GM19438 (cell line): ENCODE results near the gene LRRC49.

ENCODE experiments used
- ATAC-seq: cut with Tn5 transposase; IDR thresholded peaks from one replicate; pipeline ENCODE4 v1.9.1; 2021; ENCODE audit warnings: low read depth; ENCODE audit not compliant: unreplicated experiment

The LRRC49 gene

DNA sequence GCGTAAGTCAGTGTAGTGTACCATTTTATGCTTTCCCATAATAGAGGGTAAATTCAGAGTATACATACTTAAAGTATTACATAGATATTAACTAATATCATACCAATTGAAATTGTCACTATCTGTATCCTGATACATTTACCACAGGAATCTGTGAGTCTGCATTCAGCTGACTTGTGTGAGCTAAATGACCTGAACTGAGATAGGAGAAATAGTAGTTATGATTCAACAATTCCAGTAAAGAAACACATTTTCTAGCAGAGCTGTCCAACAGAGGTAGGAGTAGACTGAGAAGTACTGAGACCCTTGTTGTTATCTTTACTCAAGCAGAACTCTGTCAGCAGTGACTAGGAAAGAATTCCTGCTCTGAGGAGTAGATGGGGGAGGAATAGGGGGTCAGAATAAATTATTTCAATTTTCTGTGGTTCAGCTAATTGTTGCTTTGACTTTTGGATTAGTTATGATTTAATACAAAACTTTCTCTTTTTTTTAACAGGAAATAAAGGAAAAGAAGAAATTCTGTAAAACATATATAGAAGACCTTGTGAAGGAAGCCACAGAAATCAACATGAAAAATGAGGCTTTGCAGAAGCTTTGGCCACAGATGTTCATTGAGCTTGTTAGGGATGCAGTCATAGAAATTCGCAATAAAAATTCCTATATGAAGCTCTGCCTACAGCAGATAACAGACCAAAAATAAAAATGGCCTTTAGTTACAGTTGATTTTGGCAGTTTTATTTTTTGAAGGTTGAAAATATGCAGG is 156.5 kb downstream of the LRRC49 start:
- no peak for ATAC-seq

DNA sequence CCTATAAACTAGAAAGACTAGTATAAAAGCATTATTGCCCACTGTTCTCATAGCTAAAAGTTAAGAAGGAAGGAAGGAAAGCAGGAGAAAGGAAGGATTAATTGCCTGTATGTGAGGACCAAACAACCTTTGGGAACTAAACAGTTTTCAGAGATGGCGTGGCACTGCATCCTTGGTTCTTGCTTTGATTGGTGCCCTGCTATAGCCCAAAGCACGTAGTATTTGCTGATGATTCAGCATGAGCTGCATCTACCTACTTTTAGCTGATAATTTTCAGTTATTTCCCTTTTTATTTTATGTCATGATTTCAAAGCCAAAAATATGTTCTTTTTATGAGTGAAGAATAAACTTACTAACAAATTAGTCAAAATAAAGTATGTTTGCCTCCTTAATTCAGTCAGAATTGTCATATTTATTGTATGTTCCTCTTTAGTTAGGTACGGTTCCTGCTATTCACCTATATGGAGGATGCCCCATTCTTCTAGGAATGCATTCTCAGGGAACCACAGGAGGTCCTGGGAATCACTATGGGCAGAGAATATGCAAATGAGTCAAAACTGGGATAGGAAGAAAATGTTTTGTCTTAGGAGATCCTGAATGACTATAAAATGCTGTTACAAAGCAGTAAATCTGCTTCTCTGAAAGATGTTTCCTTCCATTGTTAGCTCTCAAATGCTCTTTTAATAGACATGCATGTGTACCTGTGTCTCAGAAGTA is 157.2 kb downstream of the LRRC49 start:
- ATAC-seq: no peak

DNA sequence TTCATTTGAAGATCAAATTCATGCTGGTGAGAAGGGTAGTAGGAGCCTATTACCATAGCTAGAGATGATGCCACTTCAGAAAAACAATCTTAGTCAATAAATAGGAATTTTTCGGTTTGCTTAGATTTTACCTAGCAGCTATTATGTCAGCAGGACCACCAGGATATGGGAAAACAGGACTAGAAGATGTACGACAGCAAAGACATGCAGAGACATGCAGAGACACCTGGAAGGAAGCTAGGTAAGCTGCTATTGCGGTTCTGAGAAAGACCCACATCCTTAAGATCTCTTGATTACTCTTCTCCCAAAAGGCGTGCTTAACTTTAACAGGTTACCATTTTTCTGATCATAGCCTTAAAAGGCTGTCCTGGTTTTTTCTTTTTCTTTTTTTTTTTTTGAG is 157.8 kb downstream of the LRRC49 start:
- ATAC-seq: no peak

DNA sequence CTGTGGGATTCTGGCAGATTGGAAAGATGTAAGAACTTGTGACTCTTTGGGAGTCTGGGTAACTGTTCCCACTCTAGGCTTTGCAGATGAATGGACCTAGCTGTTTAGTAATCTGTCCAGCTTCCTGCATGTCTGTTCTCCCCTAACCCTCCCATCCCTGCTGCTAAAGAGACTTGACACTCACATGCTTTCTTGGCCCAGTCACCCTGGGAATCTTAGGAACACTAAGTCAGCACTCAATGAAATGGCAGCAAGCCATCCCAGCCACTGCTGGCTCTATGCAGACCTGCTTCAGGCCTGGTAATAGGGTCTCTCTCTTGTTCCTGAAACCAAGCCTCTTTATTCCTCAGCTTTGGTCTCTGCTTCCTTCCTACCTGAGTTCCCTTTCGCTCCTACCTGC is 158.9 kb downstream of the LRRC49 start:
- ATAC-seq: no peak

DNA sequence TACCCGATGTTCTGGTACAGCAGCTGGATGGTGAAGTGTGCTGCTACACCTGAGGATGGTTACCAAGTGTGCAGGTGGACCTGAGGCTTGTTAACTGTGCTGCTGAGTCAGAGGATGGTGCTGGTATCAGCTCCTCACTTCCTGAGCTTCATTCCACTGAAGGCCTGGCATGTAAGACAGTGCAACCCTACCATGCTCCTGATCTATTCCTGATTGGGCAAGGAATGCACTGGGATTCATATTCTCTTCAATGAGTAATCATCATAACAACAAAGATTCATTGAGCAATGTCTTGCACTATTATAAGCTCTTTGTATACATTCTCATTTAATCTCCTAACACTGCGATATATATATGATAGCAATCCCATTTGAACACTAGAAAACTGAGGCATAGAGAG is 159.7 kb downstream of the LRRC49 start:
- ATAC-seq: no peak

DNA sequence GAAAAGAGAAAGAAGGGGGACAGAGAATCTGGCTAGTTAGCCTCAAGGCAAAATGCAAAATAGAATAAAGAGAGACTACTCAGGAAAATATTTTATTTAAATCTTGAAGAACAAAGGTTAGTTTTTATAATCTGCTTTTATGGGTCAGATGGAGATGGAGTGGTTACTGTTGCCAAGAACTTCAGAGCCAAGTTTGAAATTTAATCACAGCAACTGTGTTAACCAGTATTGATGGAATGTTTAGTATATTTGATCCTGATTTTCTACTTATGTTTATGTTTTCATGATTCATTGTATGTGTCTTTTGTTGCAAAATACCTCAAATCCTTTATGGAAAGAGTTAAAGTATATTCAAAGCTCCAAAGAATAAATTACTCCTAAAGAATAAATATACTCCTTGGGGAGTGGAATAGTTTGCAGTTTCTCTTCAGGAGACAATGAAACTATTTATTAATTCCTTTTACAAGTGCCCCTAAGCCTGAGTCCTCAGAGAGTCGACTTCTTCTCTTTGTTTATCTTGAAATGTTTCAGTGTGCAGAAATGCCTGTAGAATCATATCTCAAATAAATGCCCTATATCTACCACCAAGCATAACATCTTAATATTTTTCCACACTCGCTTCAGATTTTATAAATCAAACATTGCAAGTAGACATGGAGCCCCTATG is 161.8 kb downstream of the LRRC49 start:
- no peak for ATAC-seq

DNA sequence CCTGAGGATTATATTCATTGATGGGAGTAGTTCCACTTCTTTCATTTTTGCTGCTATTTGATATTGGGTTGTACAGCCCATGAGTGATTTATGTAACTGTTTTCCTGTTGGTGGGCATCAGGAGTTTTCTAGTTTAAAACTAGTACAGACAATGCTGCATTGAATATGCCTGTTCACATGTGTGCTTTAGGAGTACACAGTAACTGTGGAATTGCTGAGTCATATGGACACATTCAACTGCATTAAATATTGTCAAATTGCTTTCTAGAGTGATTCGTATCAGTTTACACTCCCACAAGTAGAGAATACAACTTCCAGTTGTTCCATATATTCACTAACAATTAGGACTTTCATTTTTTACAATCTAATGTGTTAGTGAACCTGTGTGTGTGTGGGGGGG is 162.8 kb downstream of the LRRC49 start:
- no peak for ATAC-seq

DNA sequence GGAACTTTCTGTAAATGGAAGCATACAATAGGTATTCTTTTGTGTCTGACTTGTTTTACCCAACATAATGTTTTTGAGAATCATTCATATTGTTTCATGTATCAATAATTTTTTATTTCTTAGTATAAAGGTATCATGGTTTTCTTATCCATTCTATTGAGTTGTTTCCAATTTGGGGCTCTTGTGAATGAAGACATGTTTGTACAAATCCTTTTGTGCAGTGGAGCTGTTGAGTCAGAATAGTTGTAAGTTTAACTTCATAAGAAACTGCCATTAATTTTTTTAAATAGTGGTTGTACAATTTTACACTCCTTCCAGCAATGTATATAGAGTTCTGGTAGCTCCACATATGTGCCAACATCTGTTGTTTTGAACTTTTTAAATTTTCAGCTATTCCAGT is 163.5 kb downstream of the LRRC49 start:
- ATAC-seq: no peak

DNA sequence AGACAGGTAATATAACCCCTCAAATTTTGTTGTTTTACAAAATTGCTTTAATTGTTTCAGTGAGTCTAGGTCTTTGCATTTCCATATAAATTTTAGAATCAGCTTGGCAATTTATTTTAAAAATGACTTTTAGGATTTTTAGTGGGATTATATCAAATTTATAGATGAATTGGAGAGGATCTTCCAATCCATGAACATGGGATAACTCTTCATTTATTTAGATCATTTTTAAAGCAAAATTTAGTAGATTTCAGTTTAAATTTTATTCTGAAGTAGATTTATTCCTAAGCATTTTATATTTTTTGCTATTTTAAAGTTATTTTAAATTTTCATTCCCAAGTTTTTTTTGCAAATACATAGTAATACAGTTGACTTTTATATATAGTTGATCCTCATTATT is 164.5 kb downstream of the LRRC49 start:
- no peak for ATAC-seq

DNA sequence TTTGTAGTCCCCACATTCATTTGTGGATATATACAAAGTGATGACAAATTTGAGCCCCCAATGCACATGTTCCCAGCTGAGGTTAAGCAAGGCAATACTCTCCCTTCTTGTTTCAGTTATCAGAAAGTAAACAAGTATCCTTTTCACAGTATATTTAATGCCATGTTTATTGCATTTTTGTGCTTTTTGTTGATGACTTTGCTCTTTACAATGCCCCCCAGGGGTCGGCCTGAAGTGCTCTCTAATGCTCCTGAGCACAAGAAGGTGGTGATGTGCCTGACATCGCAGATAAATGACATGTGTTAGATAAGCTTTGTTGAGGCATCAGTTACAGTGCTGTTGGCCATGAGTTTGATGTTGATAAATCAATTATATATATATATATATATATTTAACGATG is 165.0 kb downstream of the LRRC49 start:
- no peak for ATAC-seq

DNA sequence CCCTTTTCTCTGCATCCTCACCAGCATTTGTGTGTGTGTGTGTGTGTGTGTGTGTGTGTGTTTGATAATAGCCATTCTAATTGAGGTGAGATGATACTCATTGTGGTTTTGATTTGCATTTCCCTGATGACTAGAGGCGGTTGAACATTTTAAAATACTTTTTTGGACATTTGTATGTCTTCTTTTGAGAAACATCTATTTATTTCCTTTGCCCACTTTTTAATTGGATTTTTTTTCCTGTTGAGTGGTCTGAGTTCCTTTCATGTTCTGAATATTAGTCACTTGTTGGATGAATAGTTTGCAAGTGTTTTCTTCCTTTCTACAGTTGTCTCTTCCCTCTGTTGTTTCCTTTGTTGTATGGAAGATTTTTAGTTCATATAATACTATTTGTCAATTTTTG is 168.4 kb downstream of the LRRC49 start:
- no peak for ATAC-seq

DNA sequence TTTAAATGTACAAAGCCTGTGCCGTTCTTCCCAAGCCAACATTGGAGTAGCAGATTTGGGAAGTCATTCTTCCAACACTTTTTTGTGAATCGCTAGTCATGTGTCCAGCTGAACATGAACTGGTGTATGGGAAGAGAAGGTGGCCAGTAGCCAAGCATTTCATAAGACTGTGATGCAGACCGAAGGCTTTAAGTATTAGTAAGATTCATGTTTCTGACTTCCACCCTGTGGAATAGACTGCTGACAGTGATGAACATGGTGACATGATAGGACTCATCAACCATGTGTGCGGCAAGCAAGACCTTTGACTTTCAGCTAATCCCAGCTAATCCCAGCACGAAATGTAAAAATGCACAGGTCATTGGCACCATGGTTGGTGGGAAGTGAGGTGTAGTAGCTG is 174.4 kb downstream of the LRRC49 start:
- ATAC-seq: no peak

DNA sequence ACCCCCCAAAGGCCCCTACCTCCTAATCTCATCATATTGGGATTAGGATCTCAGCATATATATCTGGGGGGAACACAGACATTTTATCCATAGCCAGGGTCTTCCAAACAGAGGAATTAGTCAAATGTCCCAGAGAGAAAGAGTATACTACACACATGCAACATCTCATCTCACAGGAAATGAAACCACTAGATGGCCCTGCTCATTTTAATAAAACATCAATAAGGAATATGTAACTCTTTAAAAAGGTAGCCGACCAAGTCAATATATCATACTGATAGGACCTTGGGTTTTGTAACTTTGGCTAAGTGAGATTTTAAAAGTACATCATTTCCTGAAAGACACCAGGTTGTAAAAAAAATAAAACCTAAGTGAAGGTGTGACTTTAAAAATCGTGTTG is 177.1 kb downstream of the LRRC49 start:
- ATAC-seq: no peak

DNA sequence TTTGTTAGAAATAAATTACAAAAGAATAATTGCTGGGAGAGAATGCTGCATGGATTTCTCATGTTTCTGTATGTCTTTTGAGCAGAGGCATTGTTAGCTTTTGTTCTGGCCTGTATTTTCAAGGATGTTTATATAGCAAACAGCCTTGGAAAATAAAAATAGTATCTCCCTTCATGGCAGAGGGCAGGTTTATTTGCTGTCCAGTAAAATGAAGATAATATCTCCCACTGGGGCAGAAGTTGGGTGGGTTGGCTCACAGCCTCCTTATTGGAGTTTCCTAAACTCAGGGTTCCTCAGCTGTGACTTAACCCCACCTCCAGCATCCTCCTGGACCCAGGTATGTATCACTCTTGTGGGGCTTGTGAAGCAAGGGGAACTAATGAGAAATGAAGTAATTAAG is 178.9 kb downstream of the LRRC49 start:
- no peak for ATAC-seq

DNA sequence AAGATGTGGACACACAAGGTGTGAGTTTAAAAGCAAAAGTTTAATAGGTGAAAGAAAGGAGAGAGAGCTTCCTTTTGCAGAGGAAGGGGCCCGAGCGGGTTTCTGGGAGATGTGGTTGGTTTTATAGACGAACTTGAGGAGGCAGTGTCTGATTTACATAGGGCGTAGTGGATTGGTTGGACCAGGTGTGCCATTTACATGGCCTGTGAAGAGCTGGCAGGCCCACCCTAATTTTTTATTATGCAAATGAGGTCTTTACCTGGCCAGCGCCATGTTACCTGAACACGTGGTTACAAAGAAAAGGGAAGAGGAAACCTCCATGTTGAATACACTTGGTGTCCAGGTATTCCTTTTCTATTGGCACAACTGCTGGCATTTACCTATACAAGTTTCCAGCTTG is 179.8 kb downstream of the LRRC49 start:
- no peak for ATAC-seq

DNA sequence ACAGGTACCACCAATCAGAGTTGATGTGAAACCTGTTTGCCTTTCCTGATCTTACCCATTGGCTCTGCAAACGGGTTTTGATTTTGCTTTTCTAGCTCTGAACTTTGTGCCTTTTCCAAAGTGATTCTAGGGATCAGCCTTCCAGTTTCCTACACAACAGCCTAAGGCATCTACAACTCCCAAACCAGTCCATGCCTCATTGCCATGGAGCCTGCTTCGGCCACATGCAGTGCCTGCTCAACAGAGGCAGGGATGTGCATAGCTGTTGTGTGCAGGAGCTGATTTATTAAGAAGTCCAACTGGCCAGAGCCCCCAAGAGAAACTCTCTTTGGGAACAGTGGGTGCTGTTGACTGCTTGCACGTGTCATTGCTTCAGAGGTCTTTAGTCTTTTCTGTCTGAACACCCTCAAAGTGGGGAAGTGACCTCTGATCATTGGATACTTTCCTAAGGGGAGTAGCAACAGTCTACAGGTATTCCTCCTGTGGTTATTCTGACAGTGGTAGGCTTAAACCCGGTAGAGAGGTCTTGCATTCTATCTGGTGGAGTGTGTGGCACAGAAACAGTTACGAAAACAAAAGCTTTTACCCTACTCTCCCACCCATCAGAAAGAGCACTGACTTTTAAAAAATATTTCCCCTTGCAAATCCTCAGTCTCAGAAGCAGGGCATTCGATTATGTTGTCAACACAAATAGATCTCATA is 186.0 kb downstream of the LRRC49 start:
- ATAC-seq: no peak

DNA sequence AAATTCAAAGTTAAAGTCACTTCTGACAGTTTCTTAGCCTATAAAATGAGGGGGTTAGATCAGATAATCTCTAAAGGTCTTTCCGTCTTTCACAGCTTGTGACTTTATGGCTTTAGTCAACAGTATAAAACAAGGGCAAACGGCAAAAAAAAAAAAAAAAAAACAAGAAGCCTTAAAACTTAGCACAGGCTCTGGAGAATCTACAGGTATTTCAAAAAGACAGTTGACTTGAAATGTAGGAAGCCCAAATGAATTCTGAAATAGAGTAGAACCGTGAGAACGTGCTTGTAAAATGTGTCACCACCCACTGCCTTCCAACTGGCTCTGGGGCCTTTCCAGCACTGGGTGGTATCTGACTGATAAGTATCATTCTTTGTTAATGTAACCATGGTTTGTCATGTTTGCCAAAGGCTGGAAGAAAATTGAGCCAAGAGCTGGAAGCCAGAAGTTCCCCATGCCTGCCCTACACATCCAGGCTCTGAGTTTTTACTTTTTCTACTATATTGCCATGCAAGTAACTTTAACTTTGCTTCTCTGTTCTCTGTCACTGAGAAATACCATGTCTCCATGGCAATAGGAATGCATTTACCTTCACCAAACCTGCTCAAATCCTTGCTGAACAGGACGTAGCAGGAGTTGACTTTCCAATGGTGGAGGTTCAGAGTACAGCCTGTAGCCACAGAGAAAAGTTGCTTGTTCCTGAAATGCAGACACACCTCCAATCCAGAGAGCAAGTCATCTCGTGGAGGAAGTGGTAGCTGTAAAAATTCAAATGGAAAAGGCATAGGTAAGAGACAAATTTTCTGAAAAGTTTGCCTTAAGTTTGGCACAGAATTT is 186.8 kb downstream of the LRRC49 start:
- ATAC-seq: no peak

DNA sequence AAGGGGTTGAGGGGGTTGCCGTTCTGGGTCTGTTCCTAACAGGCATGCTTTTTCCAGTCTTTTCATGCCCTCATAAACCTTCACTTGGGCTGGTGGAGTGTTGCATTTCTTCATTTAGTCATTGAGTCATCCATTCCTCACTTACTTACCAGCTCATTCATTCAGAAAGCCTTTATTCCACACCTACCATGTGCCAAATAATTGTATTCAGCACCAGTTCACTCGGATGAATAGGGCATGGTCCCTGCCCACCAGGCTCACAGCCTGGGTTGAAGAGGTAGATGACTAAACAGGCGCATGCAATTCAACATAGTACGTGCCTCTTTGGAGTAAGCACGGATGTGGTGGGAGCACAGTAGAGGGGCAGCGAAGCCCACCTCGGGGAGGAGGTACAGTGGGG is 187.5 kb downstream of the LRRC49 start:
- no peak for ATAC-seq

DNA sequence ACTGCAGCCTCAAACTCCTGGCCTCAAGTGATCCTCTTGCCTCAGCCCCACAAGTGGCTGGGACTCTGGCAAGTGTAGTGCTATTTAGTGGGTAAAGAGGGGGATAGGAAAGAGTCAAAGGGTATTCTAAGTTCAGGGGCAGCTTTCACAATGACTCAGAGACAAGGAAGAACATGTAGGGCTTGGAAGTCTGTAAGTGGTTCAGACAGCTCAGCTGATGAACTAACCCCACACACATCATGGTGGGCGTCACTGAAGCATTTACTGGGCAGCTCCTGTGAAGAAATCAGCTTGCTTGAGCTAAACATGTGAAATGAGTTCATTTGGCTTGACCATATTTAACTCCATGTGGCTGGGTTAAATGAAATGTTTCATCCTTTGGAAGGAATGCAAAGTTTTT is 188.1 kb downstream of the LRRC49 start:
- no peak for ATAC-seq

DNA sequence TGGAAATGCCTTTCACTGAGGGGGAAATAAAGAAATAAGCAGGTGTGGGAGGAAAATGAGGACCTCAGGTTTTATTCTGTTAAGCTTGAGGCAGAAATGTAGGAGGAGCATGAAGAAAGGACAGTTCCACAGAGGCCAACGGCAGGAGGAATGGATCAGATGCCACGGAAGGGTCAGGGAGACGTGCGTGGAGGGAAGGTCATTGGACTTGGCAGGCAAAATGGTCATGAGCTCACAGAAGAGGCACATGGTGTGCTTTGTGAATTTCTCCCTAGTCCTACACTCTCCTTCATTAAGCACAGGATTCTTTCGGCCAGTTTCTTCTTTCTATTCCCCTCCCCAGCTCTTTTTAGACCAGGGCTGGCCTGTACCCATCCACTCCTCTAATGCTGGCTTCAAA is 190.2 kb downstream of the LRRC49 start:
- no peak for ATAC-seq
